Activated B cell treated with CpG ODN at 0.5 μM for 24 hours (primary cell): ENCODE results near the gene RRAS2. TPM values are rescaled to one million over a fixed set of nuclear protein-coding genes. Genes with fewer than 3 reads are reported as not detected.

Experiments
- ATAC-seq: fragments of 200-7000 bp; cut with Tn5 transposase; one replicate; pipeline ENCODE4 v1.10.0; 2021; ENCODE audit warnings: low read depth, mild to moderate bottlenecking, moderate library complexity
- CTCF ChIA-PET: fragments of 350-600 bp; sonication (Branson Sonifier 250); formaldehyde crosslinking; loops from one replicate; lab custom pipeline; 2021; ENCODE audit warnings: antibody characterized with exemption; lab: Charles Lee
- POLR2A ChIA-PET: fragments of 350-600 bp; sonication (Branson Sonifier 250); formaldehyde crosslinking; loops from one replicate; lab custom pipeline; 2021; ENCODE audit warnings: antibody characterized with exemption; lab: Charles Lee
- DNase-seq: peaks from one replicate; pipeline ENCODE4 v3.0.0; 2022
- H3K27ac Mint-ChIP-seq: one replicate; pipeline ENCODE4 v1.8.0; 2020; ENCODE audit warnings: mixed read lengths
- H3K27me3 Mint-ChIP-seq: one replicate; pipeline ENCODE4 v1.8.0; 2021; ENCODE audit warnings: mixed read lengths
- H3K36me3 Mint-ChIP-seq: one replicate; pipeline ENCODE4 v1.8.0; 2021; ENCODE audit warnings: low read depth, mixed read lengths
- H3K4me1 Mint-ChIP-seq: one replicate; pipeline ENCODE4 v1.8.0; 2021; ENCODE audit warnings: mixed read lengths
- H3K4me3 Mint-ChIP-seq: one replicate; pipeline ENCODE4 v1.8.0; 2020; ENCODE audit warnings: mild to moderate bottlenecking, mixed read lengths
- H3K9me3 Mint-ChIP-seq: one replicate; pipeline ENCODE4 v1.8.0; 2020; ENCODE audit warnings: mixed read lengths
- intact Hi-C: fragments of 100-400 bp; cut with micrococcal nuclease; formaldehyde crosslinking; loops from one replicate; pipeline ENCODE4 v1.15.1; 2024
- total RNA-seq: library from RNA; stranded (reverse); gene quantifications from 2 replicates; pipeline ENCODE4 v1.2.3, GENCODE V29; 2022
- TF ChIP-seq, protein P1 (sequence below): fragments of 200-600 bp; IDR thresholded peaks from one replicate; pipeline ENCODE4 v1.8.0; 2022; ENCODE audit warnings: antibody characterized with exemption, mild to moderate bottlenecking

The RRAS2 gene
- total RNA-seq, 1 donor from 2014 or later: 106 TPM

DNA sequence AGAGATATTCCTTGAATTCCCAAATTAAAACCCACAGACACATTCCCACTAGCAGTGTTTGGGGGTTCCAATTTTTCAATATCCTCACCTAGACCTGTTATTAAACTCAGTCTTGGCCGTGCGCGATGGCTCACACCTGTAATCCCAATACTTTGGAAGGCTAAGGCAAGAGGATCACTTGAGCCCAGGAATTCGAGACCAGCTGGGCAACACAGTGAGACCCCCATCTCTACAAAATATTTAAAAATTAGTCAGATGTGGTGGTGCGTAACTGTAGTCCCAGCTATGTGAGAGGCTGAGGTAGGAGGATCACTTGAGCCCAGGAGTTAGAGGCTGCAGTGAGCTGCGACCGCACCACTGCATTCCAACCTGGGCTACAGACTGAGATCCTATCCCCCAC lies 53.3 kb downstream of the RRAS2 start:
- ChIA-PET CTCF (interaction anchor here (1.1 to 7.8 kb wide), 6 partner anchors 34 to 149 kb away, joined by 3 to 245 read pairs (median 6); no protein-coding TSS in a partner anchor), POLR2A (interaction anchor here (1.2 kb wide), 1 partner anchor 53 kb away, joined by 3 read pairs; no protein-coding TSS in a partner anchor)
- H3K4me1 Mint-ChIP-seq: peaks cover 39% of the 10 kb centered on the region
- DNase-seq: no peak
- H3K27ac Mint-ChIP-seq: no peak overlapping the region
- no peak for ATAC-seq
- no peaks in the 10 kb centered on the region for H3K27me3 Mint-ChIP-seq
- peaks cover 2% of the 10 kb centered on the region for H3K36me3 Mint-ChIP-seq
- TF ChIP-seq, protein P1, sequence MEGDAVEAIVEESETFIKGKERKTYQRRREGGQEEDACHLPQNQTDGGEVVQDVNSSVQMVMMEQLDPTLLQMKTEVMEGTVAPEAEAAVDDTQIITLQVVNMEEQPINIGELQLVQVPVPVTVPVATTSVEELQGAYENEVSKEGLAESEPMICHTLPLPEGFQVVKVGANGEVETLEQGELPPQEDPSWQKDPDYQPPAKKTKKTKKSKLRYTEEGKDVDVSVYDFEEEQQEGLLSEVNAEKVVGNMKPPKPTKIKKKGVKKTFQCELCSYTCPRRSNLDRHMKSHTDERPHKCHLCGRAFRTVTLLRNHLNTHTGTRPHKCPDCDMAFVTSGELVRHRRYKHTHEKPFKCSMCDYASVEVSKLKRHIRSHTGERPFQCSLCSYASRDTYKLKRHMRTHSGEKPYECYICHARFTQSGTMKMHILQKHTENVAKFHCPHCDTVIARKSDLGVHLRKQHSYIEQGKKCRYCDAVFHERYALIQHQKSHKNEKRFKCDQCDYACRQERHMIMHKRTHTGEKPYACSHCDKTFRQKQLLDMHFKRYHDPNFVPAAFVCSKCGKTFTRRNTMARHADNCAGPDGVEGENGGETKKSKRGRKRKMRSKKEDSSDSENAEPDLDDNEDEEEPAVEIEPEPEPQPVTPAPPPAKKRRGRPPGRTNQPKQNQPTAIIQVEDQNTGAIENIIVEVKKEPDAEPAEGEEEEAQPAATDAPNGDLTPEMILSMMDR: no peak
- intact Hi-C loops: no loop called here
- H3K4me3 Mint-ChIP-seq: no peak overlapping the region
- no peaks in the 10 kb centered on the region for H3K9me3 Mint-ChIP-seq

DNA sequence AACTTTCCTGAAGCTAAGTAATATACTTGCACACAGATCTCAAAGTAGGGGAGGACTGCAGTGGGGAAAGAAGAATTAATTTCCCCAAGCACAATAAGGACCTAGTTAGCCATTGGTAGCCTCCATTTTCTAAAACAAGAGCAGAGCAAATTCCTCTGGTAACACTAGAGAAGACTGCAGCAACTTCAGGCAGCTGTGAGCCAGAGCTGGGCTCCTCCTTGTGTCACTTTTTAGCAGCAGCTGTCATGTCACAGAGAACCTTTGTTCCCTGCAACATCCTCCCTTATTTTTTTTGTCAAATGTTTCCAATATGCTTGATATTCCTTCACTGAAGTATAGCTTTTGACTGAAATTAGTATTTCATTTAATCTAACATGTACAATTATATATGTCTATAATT lies 54.4 kb downstream of the RRAS2 start:
- Mint-ChIP-seq H3K36me3 (peaks cover 2% of the 10 kb centered on the region), H3K4me1 (peaks cover 39% of the 10 kb centered on the region), H3K27me3 (no peaks in the 10 kb centered on the region), H3K27ac (no peak overlapping the region), H3K9me3 (no peaks in the 10 kb centered on the region), H3K4me3 (no peak overlapping the region)
- intact Hi-C loops: no loop called here
- TF ChIP-seq, protein P1: no peak
- DNase-seq: no peak
- POLR2A ChIA-PET: interaction anchor here (0.6 to 1.2 kb wide), 2 partner anchors 54 to 155 kb away, joined by 3 read pairs; no protein-coding TSS in a partner anchor
- CTCF ChIA-PET: interaction anchor here (1.1 to 7.8 kb wide), 8 partner anchors 8 to 150 kb away, joined by 3 to 245 read pairs (median 4); no protein-coding TSS in a partner anchor
- no peak for ATAC-seq

- Mint-ChIP-seq H3K4me3 (no peak overlapping the region), H3K36me3 (peaks cover 8% of the 10 kb centered on the region), H3K4me1 (peaks cover 60% of the 10 kb centered on the region), H3K27me3 (no peaks in the 10 kb centered on the region), H3K9me3 (no peaks in the 10 kb centered on the region), H3K27ac (no peak overlapping the region)
- ATAC-seq: peak; percentile 92
- DNase-seq: no peak
- ChIA-PET CTCF (interaction anchor here (0.6 to 7.8 kb wide), 23 partner anchors 10 to 199 kb away, joined by 3 to 245 read pairs (median 4); partner anchors contain the start of genes COPB1 and RRAS2), POLR2A (interaction anchor here (0.8 to 3.8 kb wide), 8 partner anchors 11 to 155 kb away, joined by 3 to 21 read pairs (median 3); no protein-coding TSS in a partner anchor)
- TF ChIP-seq, protein P1: no peak
- intact Hi-C loops: loop anchor here (1.0 kb wide), 4 partner anchors 58 to 155 kb away; no protein-coding TSS in a partner anchor
Observed at GRCh38 chr11:14300661-14301304, 58.2 kb downstream of the RRAS2 start.

DNA sequence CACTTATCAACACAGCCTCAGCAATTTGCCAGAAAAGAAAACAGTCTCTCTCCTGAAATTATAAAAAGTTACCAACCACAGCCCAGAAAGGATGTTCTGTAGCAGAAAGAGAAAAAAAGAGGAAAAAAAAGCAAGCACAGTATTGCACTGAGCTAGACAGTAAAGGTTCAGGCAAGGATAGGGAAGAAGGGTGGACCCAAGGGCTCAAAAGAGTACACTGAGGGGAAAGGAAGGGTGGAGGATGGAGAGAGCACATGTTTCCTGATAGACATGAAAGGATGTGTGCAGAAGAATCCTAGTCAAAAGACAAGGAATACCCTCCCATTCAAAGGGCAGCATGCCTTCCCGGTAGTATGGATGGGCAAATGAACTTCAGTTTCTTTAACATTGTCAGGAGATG lies 59.1 kb downstream of the RRAS2 start:
- Mint-ChIP-seq H3K4me1 (peaks cover 56% of the 10 kb centered on the region), H3K27ac (no peak overlapping the region), H3K4me3 (no peak overlapping the region), H3K27me3 (no peaks in the 10 kb centered on the region), H3K36me3 (peaks cover 15% of the 10 kb centered on the region), H3K9me3 (no peaks in the 10 kb centered on the region)
- ATAC-seq (no peak), DNase-seq (no peak)
- intact Hi-C loops: loop anchor here (1.0 kb wide), 4 partner anchors 58 to 155 kb away; no protein-coding TSS in a partner anchor
- POLR2A ChIA-PET: interaction anchor here (1.3 to 1.5 kb wide), 2 partner anchors 13 to 58 kb away, joined by 3 to 4 read pairs; no protein-coding TSS in a partner anchor
- CTCF ChIA-PET: interaction anchor here (0.7 to 7.8 kb wide), 5 partner anchors 11 to 154 kb away, joined by 3 to 245 read pairs (median 5); no protein-coding TSS in a partner anchor
- TF ChIP-seq, protein P1: no peak

DNA sequence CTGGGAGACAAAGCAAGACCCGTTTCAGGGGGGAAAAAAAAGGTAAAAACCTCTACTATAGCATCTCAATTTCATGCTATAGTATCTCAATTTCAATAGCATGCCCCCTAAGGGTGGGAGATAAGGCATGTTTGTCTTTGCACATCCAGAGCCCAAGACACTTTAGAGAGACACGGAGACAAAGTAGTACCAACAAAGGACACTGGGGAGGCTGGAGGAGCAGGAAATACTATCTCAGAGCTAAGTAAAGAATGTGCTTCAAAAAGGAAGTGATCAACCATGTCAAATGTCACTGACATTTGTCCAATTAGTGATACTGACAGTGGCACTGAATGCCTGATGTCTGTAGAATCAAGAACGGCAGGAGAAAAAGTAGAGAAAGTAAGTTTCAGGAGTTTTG lies 68.6 kb downstream of the RRAS2 start:
- TF ChIP-seq, protein P1: no peak
- intact Hi-C loops: no loop called here
- no peaks in the 10 kb centered on the region for H3K9me3 Mint-ChIP-seq
- H3K27ac Mint-ChIP-seq: no peak overlapping the region
- no peak for ATAC-seq
- H3K27me3 Mint-ChIP-seq: no peaks in the 10 kb centered on the region
- POLR2A ChIA-PET: no interaction called here
- CTCF ChIA-PET: interaction anchor here (1.3 to 4.7 kb wide), 2 partner anchors 16 to 164 kb away, joined by 3 to 21 read pairs; no protein-coding TSS in a partner anchor
- no peak for DNase-seq
- H3K4me3 Mint-ChIP-seq: no peak overlapping the region
- H3K4me1 Mint-ChIP-seq: peaks cover 21% of the 10 kb centered on the region
- H3K36me3 Mint-ChIP-seq: peaks cover 82% of the 10 kb centered on the region
